GM18505 (cell line): ENCODE results near the gene PRKCE.

Source experiments
- ATAC-seq: cut with Tn5 transposase; IDR thresholded peaks from one replicate; pipeline ENCODE4 v1.9.1; 2021; ENCODE audit not compliant: unreplicated experiment
- POLR2A ChIP-seq: IDR thresholded peaks from 4 replicates; pipeline ENCODE4 v1.6.1; 2011; ENCODE audit warnings: borderline replicate concordance; ENCODE audit not compliant: insufficient read depth, insufficient read length; ENCODE audit errors: extremely low read depth

The PRKCE gene

GRCh38 chr2:46023165-46023854, 371.8 kb downstream of the PRKCE start:
- no peak for ATAC-seq
- TF ChIP-seq POLR2A = no peak

GRCh38 chr2:46024146-46024779, 372.8 kb downstream of the PRKCE start:
- ATAC-seq = no peak
- TF ChIP-seq POLR2A = no peak

- no peak for TF ChIP-seq POLR2A
- no peak for ATAC-seq
Measured at GRCh38 chr2:46025081-46025480, 373.6 kb downstream of the PRKCE start.

- no peak for TF ChIP-seq POLR2A
- ATAC-seq = no peak
Measured at GRCh38 chr2:46025676-46026075, 374.2 kb downstream of the PRKCE start.

- TF ChIP-seq POLR2A = no peak
- ATAC-seq = no peak
Measured at GRCh38 chr2:46026431-46026830, 375.0 kb downstream of the PRKCE start.

- TF ChIP-seq POLR2A = no peak
- ATAC-seq = no peak
Measured at GRCh38 chr2:46029332-46029811, 377.9 kb downstream of the PRKCE start.

- ATAC-seq = no peak
- TF ChIP-seq POLR2A = no peak
Measured at GRCh38 chr2:46030330-46030729, 378.9 kb downstream of the PRKCE start.

- ATAC-seq = no peak
- no peak for TF ChIP-seq POLR2A
Measured at GRCh38 chr2:46032161-46032813, 380.8 kb downstream of the PRKCE start.

GRCh38 chr2:46032996-46033395, 381.5 kb downstream of the PRKCE start:
- no peak for ATAC-seq
- no peak for TF ChIP-seq POLR2A

GRCh38 chr2:46034535-46034934, 383.1 kb downstream of the PRKCE start:
- no peak for TF ChIP-seq POLR2A
- no peak for ATAC-seq

- ATAC-seq = no peak
- TF ChIP-seq POLR2A = no peak
Measured at GRCh38 chr2:46036929-46037328, 385.5 kb downstream of the PRKCE start.

- no peak for TF ChIP-seq POLR2A
- no peak for ATAC-seq
Measured at GRCh38 chr2:46039543-46040303, 388.2 kb downstream of the PRKCE start.

GRCh38 chr2:46040563-46041155, 389.2 kb downstream of the PRKCE start:
- no peak for TF ChIP-seq POLR2A
- ATAC-seq = no peak

- no peak for TF ChIP-seq POLR2A
- no peak for ATAC-seq
Measured at GRCh38 chr2:46041434-46041833, 390.0 kb downstream of the PRKCE start.

GRCh38 chr2:46042207-46042637, 390.7 kb downstream of the PRKCE start:
- no peak for ATAC-seq
- TF ChIP-seq POLR2A = no peak
